ENCODE data around the gene SPATA46. TPM values are rescaled to one million over a fixed set of nuclear protein-coding genes. Genes with fewer than 3 reads are reported as not detected.

The SPATA46 gene, protein sequence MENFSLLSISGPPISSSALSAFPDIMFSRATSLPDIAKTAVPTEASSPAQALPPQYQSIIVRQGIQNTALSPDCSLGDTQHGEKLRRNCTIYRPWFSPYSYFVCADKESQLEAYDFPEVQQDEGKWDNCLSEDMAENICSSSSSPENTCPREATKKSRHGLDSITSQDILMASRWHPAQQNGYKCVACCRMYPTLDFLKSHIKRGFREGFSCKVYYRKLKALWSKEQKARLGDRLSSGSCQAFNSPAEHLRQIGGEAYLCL
- total RNA-seq (not detected), polyA plus RNA-seq (not detected)
- long read RNA-seq, donor 1: 0 reads
- long read RNA-seq, donor 2: 0 reads
- long read RNA-seq, donor 3: 0 reads
- long read RNA-seq, donor 4: 0 reads
- long read RNA-seq, donor 5: 0 reads

DNA sequence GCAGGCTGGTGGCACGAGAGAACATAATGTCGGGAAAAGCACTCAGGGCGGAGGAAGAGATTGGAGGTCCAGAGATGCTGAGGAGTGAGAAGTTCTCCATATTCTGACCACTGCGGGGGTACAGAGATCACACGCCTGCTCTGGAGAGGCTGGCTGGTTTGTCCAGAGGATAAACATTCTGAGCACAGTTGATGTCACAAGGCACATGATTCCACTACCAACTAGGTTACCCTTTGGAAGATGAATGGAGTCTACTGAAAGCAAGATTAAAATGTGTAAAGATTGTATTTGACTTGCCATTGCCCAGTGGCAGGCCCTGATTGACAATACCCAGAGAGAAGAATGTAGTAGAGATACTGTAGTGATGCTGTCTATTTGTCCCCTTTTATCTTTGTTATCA, at the start of gene SPATA46:
SPATA46 (minus strand) TSS at position 164 of the 400 bp plus-strand sequence; CDS start at position 100, 64 bp downstream.
- H3K27ac ChIP-seq (ENCODE audit: low read depth in 1 of 2, low read length in 1 of 2): no peak within 1 kb of the TSS
- no peak for DNase-seq
- H3K4me3 ChIP-seq: no peak within 1 kb of the TSS
- H3K27me3 ChIP-seq (ENCODE audit: control insufficient read depth in 3 of 3, insufficient read depth in 3 of 3, low read length in 2 of 3): no peaks in the 10 kb centered on the region
- WGBS, 2 donors: 95 to 97% methylated on average over 5 of the region's 5 CpGs
- TF ChIP-seq, protein P1, sequence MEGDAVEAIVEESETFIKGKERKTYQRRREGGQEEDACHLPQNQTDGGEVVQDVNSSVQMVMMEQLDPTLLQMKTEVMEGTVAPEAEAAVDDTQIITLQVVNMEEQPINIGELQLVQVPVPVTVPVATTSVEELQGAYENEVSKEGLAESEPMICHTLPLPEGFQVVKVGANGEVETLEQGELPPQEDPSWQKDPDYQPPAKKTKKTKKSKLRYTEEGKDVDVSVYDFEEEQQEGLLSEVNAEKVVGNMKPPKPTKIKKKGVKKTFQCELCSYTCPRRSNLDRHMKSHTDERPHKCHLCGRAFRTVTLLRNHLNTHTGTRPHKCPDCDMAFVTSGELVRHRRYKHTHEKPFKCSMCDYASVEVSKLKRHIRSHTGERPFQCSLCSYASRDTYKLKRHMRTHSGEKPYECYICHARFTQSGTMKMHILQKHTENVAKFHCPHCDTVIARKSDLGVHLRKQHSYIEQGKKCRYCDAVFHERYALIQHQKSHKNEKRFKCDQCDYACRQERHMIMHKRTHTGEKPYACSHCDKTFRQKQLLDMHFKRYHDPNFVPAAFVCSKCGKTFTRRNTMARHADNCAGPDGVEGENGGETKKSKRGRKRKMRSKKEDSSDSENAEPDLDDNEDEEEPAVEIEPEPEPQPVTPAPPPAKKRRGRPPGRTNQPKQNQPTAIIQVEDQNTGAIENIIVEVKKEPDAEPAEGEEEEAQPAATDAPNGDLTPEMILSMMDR (IDR thresholded peaks at IDR 0.05; ENCODE audit: control extremely low read depth, extremely low read depth): no peak
- H3K9ac ChIP-seq (ENCODE audit: insufficient read depth in 1 of 2, low read length in 2 of 2): no peak within 1 kb of the TSS
- peaks cover 0 to 2% (median 0%) of the 10 kb centered on the region in 5 donors for H3K4me1 ChIP-seq (ENCODE audit: control insufficient read depth in 5 of 5, insufficient read depth in 5 of 5, low read length in 5 of 5)
- no peaks in the 10 kb centered on the region for H3K36me3 ChIP-seq (ENCODE audit: control insufficient read depth in 4 of 4, insufficient read depth in 4 of 4, low read length in 4 of 4)
- ATAC-seq (ENCODE audit: insufficient read depth, low FRiP score): no peak
- H3K9me3 ChIP-seq (ENCODE audit: control insufficient read depth in 4 of 4, insufficient read depth in 3 of 4, low read length in 3 of 4): no peaks in the 10 kb centered on the region

DNA sequence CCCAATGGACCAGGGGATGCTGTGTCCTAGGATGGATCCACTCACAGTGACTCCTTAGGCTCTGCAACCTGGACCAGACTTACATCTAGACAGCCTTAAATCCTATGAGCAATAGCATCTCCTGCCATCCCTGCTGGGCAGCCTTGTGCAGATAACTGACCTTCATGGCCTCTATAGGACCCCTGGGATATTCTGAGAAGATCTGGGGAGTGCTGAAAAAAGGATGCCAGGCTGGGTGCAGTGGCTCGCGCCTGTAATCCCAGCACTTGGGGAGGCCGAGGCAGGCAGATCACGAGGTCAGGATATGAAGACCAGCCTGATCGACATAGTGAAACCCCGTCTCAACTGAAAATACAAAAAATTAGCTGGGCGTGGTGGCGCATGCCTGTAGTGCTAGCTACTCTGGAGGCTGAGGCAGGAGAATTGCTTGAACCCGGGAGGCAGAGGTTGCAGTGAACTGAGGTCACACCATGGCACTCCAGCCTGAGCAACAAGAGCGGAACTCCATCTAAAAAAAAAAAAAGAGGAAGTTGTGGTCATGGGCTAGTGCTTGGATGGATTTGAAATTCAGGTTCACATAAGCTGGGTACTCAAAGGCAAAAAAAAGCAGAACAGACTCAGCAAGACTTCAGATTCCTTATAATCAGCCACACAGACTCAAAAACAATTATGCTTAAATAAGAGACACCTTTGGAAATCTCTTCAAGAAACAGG, 46.2 kb upstream of the SPATA46 start:
- Histone ChIP-seq H3K27ac (ENCODE audit: low read depth in 1 of 2, low read length in 1 of 2) (no peak overlapping the region), H3K27me3 (ENCODE audit: control insufficient read depth in 3 of 3, insufficient read depth in 3 of 3, low read length in 2 of 3) (no peaks in the 10 kb centered on the region), H3K36me3 (ENCODE audit: control insufficient read depth in 4 of 4, insufficient read depth in 4 of 4, low read length in 4 of 4) (no peaks in the 10 kb centered on the region), H3K4me3 (no peak overlapping the region), H3K9ac (ENCODE audit: insufficient read depth in 1 of 2, low read length in 2 of 2) (no peak overlapping the region), H3K9me3 (ENCODE audit: control insufficient read depth in 4 of 4, insufficient read depth in 3 of 4, low read length in 3 of 4) (no peaks in the 10 kb centered on the region), H3K4me1 (ENCODE audit: control insufficient read depth in 5 of 5, insufficient read depth in 5 of 5, low read length in 5 of 5) (no peaks in the 10 kb centered on the region)
- TF ChIP-seq, protein P1 (IDR thresholded peaks at IDR 0.05; ENCODE audit: control extremely low read depth, extremely low read depth): no peak
- WGBS, 2 donors: 72 to 81% methylated on average over 10 of the region's 10 CpGs
- DNase-seq (no peak), ATAC-seq (ENCODE audit: insufficient read depth, low FRiP score) (no peak)

DNA sequence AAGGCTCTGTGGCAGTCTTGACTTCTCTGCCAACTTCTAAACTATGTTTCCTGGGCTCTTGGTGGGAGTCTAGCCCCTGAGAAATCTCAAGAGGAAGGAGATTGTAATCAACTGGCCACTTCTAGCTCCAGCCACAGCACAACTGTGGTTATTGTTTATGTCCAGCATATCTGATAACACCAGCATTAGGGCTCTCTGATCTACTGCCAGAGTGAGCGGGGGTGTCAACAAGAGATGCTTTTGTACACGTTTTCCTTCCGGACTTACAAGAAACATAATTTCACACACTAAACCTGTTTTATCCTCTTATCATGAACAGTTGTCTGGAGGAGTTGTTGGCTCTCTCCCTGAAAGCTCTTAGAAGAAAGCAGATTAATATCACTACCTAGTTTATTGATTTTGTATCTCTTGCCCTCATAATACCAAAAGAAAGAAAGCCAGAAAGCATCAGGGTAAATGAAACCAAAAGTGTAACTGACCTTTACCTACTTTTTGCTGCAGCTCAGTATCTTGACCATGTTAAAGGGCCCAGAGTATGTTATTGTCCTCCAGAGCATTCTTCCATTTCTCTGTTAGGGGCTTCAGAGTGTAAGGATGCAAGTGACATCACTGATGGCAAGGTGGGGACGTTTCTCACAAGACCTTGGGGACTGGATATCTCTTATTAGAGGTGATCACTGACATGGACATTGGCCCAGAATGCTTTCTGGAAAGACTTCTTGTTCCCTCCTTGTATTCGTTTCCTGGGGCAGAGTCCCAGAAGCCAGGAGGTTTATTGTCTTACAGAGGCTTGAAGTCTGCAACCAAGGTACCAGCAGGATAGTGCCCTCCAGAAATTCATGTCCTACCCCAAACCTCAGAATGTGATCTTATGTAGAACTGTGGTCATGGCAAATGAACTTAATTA, 44.9 kb upstream of the SPATA46 start:
- no peak overlapping the region for H3K27ac ChIP-seq (ENCODE audit: low read depth in 1 of 2, low read length in 1 of 2)
- ATAC-seq (ENCODE audit: insufficient read depth, low FRiP score) (no peak), DNase-seq (peak in 2 of 3 donors; percentile 6 to 29)

More for the DNA sequence above, 44.9 kb upstream of the SPATA46 start:
- Histone ChIP-seq H3K9ac (ENCODE audit: insufficient read depth in 1 of 2, low read length in 2 of 2) (no peak overlapping the region), H3K27me3 (ENCODE audit: control insufficient read depth in 3 of 3, insufficient read depth in 3 of 3, low read length in 2 of 3) (no peaks in the 10 kb centered on the region), H3K36me3 (ENCODE audit: control insufficient read depth in 4 of 4, insufficient read depth in 4 of 4, low read length in 4 of 4) (no peaks in the 10 kb centered on the region), H3K4me3 (no peak overlapping the region), H3K4me1 (ENCODE audit: control insufficient read depth in 5 of 5, insufficient read depth in 5 of 5, low read length in 5 of 5) (no peaks in the 10 kb centered on the region), H3K9me3 (ENCODE audit: control insufficient read depth in 4 of 4, insufficient read depth in 3 of 4, low read length in 3 of 4) (no peaks in the 10 kb centered on the region)
- 32 to 63% methylated on average over 5 of the region's 5 CpGs for WGBS, 2 donors
- TF ChIP-seq, protein P1 (IDR thresholded peaks at IDR 0.05; ENCODE audit: control extremely low read depth, extremely low read depth): no peak

All from lung (tissue), 16 donors.